ENCODE data around the gene SYCP2. TPM values are rescaled to one million over a fixed set of nuclear protein-coding genes. Genes with fewer than 3 reads are reported as not detected.

The SYCP2 gene
- total RNA-seq, 1 experiment from 2014 or later = 0.88 TPM

GRCh38 chr20:59823491-59824259, 109.8 kb downstream of the SYCP2 start:
- Histone ChIP-seq H3K27me3 (replicated peaks; ENCODE audit: insufficient read depth, low read depth, low read length, poor library complexity) (no peaks in the 10 kb centered on the region), H3K27ac (ENCODE audit: low read depth, low read length, poor library complexity, severe bottlenecking) (no peak overlapping the region), H3K36me3 (ENCODE audit: insufficient read depth, low read length, poor library complexity, severe bottlenecking) (no peaks in the 10 kb centered on the region), H3K9me3 (ENCODE audit: low read depth, low read length, poor library complexity, severe bottlenecking) (no peaks in the 10 kb centered on the region), H3K4me3 (ENCODE audit: low read depth, low read length, poor library complexity, severe bottlenecking) (no peak overlapping the region), H3K4me1 (ENCODE audit: insufficient read depth, low read length, poor library complexity, severe bottlenecking) (no peaks in the 10 kb centered on the region)
- POLR2A ChIA-PET (ENCODE audit: low non-redundant PET) = no interaction called here
- CTCF ChIA-PET = no interaction called here
- BruUV-seq (replicated peaks) = no TSS peak
- intact Hi-C loops (cut with micrococcal nuclease; ENCODE audit: unreplicated experiment) = no loop called here
- DNase-seq (ENCODE audit: low spot score) = no peak
- TF ChIP-seq EZH2 (IDR thresholded peaks at IDR 0.05; ENCODE audit: borderline replicate concordance, low read depth, low read length, poor library complexity, severe bottlenecking) = no peak

DNA sequence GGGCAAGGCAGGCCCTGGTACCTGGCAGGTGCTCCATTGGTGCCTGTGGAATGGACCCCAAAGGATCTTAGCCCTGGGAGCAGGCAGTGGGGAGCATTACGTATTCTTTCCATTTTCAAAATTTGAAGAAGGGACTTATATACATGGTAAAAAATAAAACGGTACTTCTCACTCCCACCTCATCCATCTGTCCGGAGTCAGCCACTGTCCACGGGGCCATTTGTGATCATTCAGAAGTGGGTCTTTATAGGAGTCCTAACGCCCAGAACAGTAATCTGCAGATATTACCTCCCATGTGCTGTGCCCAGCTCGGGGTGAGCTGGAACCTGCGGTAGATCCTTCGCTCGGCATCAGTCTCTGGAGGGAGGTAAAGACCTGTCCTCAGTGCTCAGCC, 110.4 kb downstream of the SYCP2 start:
- CTCF ChIA-PET = no interaction called here
- no peaks in the 10 kb centered on the region for H3K9me3 ChIP-seq (ENCODE audit: low read depth, low read length, poor library complexity, severe bottlenecking)
- BruUV-seq (replicated peaks) = no TSS peak

DNA sequence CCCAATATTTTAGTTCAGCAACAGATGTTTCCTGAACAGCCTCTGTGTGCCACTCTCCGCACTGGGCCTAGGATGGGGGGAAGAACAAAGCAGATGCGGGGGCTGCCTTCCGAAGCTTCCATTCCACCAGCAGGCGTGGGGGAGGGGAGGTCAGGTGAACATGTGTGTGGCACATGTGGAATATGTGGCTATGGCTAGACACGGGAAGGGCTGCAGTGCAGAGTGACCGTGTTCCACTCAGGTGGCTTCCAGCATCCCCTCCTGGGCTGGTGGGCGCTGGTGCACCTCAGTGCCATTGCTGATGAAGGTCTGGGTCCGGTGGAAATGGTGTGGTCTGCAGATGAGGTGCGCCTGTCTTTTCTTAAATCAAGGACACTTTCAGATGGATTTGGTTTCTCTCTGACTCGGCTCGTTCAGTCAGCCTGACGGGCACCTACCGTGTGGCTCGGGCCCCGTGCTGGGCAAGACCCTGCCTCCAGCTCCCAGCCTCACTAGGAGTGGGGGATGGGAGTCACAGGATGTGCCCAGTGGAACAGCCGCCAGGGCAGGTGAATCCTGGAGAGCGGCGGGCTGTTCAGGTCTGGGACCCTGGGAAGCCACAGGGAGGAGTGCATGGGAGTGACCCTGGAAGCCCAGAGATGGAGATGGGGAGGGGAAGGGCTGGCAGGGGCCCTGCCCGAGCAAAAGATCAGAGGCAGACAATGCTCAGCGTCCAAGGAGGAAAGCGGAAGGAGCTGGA, 111.0 kb downstream of the SYCP2 start:
- CTCF ChIA-PET = no interaction called here
- no TSS peak for BruUV-seq (replicated peaks)
- TF ChIP-seq CTCF (conservative IDR thresholded peaks at IDR 0.05; ENCODE audit: low read depth, low read length) (no peak), EZH2 (IDR thresholded peaks at IDR 0.05; ENCODE audit: borderline replicate concordance, low read depth, low read length, poor library complexity, severe bottlenecking) (no peak)

More for the DNA sequence above, 110.4 kb downstream of the SYCP2 start:
- intact Hi-C loops (cut with micrococcal nuclease; ENCODE audit: unreplicated experiment) = no loop called here
- POLR2A ChIA-PET (ENCODE audit: low non-redundant PET) = no interaction called here
- no peak for DNase-seq (ENCODE audit: low spot score)
- Histone ChIP-seq H3K27ac (ENCODE audit: low read depth, low read length, poor library complexity, severe bottlenecking) (no peak overlapping the region), H3K36me3 (ENCODE audit: insufficient read depth, low read length, poor library complexity, severe bottlenecking) (no peaks in the 10 kb centered on the region), H3K4me3 (ENCODE audit: low read depth, low read length, poor library complexity, severe bottlenecking) (no peak overlapping the region), H3K4me1 (ENCODE audit: insufficient read depth, low read length, poor library complexity, severe bottlenecking) (no peaks in the 10 kb centered on the region), H3K27me3 (replicated peaks; ENCODE audit: insufficient read depth, low read depth, low read length, poor library complexity) (no peaks in the 10 kb centered on the region)
- TF ChIP-seq EZH2 (IDR thresholded peaks at IDR 0.05; ENCODE audit: borderline replicate concordance, low read depth, low read length, poor library complexity, severe bottlenecking) (no peak), CTCF (conservative IDR thresholded peaks at IDR 0.05; ENCODE audit: low read depth, low read length) (no peak)

More for the DNA sequence above, 111.0 kb downstream of the SYCP2 start:
- intact Hi-C loops (cut with micrococcal nuclease; ENCODE audit: unreplicated experiment) = no loop called here
- Histone ChIP-seq H3K4me1 (ENCODE audit: insufficient read depth, low read length, poor library complexity, severe bottlenecking) (no peaks in the 10 kb centered on the region), H3K9me3 (ENCODE audit: low read depth, low read length, poor library complexity, severe bottlenecking) (no peaks in the 10 kb centered on the region), H3K4me3 (ENCODE audit: low read depth, low read length, poor library complexity, severe bottlenecking) (no peak overlapping the region), H3K27ac (ENCODE audit: low read depth, low read length, poor library complexity, severe bottlenecking) (no peak overlapping the region), H3K27me3 (replicated peaks; ENCODE audit: insufficient read depth, low read depth, low read length, poor library complexity) (no peaks in the 10 kb centered on the region), H3K36me3 (ENCODE audit: insufficient read depth, low read length, poor library complexity, severe bottlenecking) (no peaks in the 10 kb centered on the region)
- DNase-seq (ENCODE audit: low spot score) = no peak
- POLR2A ChIA-PET (ENCODE audit: low non-redundant PET) = no interaction called here

All from A673 (cell line).